GM12892 (cell line): ENCODE data around the gene PPBP.

Source experiments
- POLR2A ChIP-seq: IDR thresholded peaks from 2 replicates; pipeline ENCODE4 v1.6.1; 2011; ENCODE audit warnings: low read depth, low read length, control low read depth
- POLR2AphosphoS5 ChIP-seq: IDR thresholded peaks from 2 replicates; pipeline ENCODE4 v1.6.1; 2011; ENCODE audit warnings: low read depth, low read length, control low read depth
- TAF1 ChIP-seq: IDR thresholded peaks from 2 replicates; pipeline ENCODE4 v1.6.1; 2011; ENCODE audit warnings: low read depth, mild to moderate bottlenecking, control low read depth, low read length, borderline replicate concordance

DNA sequence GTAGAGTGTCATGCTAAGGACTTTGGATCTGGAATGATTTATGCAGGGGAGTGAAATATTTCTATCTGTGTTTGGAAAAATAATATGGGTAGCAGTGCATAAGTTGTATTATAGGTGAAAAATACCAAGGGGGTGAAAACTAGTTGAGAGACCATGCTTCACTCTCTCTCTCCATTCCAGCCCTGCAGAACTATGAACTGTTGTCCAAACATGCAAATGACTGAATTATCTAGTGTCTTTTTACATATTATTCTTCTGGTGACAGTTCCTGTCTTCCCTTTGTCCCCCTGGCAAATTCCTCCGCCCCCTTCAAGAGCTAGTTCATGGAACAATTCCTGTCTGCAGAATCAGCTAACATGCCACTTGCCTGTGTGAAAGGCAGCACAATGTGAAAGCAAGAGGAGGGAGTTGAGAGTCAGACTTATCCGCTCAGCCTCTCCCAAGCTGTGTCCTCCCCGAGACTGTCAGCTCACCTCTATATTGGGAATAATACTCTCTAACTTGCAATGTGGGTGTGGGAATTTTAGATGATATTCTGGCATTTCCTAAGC is 8.5 kb downstream of the PPBP start:
- no peak for TF ChIP-seq POLR2A
- no peak for TF ChIP-seq TAF1
- TF ChIP-seq POLR2AphosphoS5 = no peak
